GM19324 (cell line): ENCODE measurements around the gene TXNL4B.

Experiments
- ATAC-seq: cut with Tn5 transposase; IDR thresholded peaks from one replicate; pipeline ENCODE4 v1.9.1; 2021; ENCODE audit warnings: mild to moderate bottlenecking, moderate library complexity; ENCODE audit not compliant: unreplicated experiment, low FRiP score

The TXNL4B gene

GRCh38 chr16:72112906-72113615 lies 19.6 kb upstream of the TXNL4B start:
- no peak for ATAC-seq

- ATAC-seq, result no peak
Measured at GRCh38 chr16:72112452-72112792, 19.0 kb upstream of the TXNL4B start.

- no peak for ATAC-seq
Measured at GRCh38 chr16:72111657-72112451, 18.4 kb upstream of the TXNL4B start.

GRCh38 chr16:72110662-72111615 lies 17.5 kb upstream of the TXNL4B start:
- ATAC-seq, result no peak

GRCh38 chr16:72109966-72110530 lies 16.6 kb upstream of the TXNL4B start:
- ATAC-seq, result no peak

- no peak for ATAC-seq
Measured at GRCh38 chr16:72109300-72109699, 15.9 kb upstream of the TXNL4B start.

- no peak for ATAC-seq
Measured at GRCh38 chr16:72108353-72109102, 15.1 kb upstream of the TXNL4B start.

GRCh38 chr16:72107371-72107770 lies 14.0 kb upstream of the TXNL4B start:
- no peak for ATAC-seq

- ATAC-seq, result no peak
Measured at GRCh38 chr16:72105978-72106377, 12.6 kb upstream of the TXNL4B start.

GRCh38 chr16:72104905-72105304 lies 11.5 kb upstream of the TXNL4B start:
- no peak for ATAC-seq

GRCh38 chr16:72101195-72101594 lies 7.8 kb upstream of the TXNL4B start:
- no peak for ATAC-seq

GRCh38 chr16:72099377-72099818 lies 6.0 kb upstream of the TXNL4B start:
- peak; percentile 52 for ATAC-seq

GRCh38 chr16:72098936-72099335 lies 5.5 kb upstream of the TXNL4B start:
- ATAC-seq, result no peak

- ATAC-seq, result no peak
Measured at GRCh38 chr16:72094266-72094610, 818 bp upstream of the TXNL4B start.

- no peak for ATAC-seq
Measured at GRCh38 chr16:72092832-72093447, 480 bp downstream of the TXNL4B start.

- no peak for ATAC-seq
Measured at GRCh38 chr16:72091217-72091616, 2.2 kb downstream of the TXNL4B start.

GRCh38 chr16:72085002-72085401 lies 8.4 kb downstream of the TXNL4B start:
- no peak for ATAC-seq

- ATAC-seq, result no peak
Measured at GRCh38 chr16:72084445-72084844, 9.0 kb downstream of the TXNL4B start.

- no peak for ATAC-seq
Measured at GRCh38 chr16:72083778-72084404, 9.5 kb downstream of the TXNL4B start.
